Measurements from ENCODE around the gene KCNQ1. TPM values are rescaled to one million over a fixed set of nuclear protein-coding genes. Genes with fewer than 3 reads are reported as not detected.

Gene KCNQ1
- polyA plus RNA-seq, 5 donors = 6.2 to 11.5 (median 8.5) TPM

DNA sequence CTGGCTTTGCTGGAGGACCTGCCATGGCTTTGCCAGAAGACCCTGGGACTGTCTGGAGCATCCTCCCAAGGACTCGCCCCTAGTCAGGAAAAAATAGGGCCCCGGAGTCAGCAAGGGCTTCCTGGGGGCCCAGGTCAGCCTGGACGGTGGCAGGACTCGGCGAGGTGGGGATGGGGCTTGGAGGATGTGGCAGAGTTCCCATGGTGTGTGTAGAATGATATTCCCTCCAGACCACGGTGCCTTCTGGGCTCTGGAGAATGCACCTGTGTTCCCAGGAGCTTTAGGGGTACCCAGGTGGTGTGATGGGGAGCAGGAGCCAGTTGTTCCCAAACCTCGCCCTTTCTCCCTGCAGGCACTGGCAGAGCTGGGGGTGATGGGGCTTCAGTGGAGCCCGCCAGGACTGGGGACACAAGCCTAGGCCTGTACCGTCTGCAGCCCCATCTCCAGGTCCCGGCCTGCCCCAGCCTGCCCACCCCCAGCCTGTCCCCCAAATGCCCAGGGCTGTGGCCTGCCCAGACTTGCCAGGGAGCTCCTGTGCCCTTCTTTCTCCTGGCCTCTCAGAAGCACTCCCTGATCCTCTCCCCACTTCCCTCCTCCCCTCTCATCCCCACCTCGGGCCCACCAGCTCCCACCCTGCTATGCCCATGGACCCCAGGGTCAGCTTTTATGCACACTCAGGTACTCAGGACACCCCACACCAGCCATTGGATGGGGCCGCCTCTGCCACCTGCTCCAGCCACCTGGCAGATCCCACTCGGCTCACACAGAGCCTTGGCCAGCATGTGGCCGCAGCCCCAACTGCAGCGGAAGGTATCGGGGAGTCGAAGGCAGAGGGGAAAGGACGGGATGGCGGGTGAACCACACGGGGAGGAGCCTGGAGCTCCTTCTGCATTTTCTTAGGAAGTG lies 358.6 kb downstream of the KCNQ1 start:
- no peak for DNase-seq

DNA sequence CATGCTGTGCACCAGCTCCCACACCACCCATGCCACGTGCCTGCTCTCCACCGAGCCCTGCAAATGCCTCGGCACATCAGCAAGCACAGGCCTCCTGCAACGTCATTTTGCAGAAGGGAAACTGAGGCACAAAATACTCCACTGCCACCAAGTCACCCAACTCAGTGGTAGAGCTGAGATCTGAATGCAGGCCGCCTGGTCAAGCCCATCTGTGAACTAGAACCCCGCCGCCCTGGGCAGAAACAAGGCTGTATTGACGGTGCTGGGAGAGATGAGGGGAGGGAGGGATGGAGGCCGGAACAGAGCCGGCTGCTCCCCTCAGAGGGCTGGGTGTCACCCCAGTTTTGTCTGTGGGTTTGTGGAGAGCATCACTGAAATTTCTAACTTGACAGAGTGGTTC lies 359.4 kb downstream of the KCNQ1 start:
- DNase-seq = no peak

DNA sequence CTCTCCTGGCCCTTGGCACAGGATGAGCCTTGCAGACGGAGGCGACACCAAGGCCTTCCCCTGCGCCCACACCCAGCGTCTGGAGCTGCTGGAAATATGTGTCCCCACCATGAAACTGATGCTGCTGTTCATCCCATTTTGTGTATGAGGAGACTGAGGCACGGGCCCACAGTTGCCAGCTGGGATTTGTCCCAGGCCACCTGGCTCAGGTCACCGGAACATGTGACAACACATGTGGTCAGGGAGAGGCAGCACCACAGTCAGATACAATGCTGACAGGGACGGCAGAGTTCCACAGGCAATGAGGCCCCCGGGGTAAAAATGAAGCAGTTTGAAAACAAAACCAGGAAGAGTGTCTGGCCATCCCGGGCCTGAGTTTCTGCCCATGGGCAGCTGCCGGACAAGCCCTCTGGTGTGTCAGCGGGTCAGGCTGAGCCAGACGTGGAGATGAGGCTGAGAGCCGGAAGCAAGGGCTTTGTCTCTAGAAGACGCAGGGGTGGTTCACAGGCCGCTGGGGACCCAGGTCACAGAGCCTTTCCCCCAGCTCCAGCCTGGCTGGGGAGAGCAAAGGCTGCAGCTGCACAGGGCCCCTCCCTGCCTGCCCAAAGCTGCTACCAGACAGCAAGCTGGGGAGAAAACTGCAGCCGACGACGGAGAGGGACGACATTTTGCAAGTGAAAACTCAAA lies 360.0 kb downstream of the KCNQ1 start:
- DNase-seq = no peak

DNA sequence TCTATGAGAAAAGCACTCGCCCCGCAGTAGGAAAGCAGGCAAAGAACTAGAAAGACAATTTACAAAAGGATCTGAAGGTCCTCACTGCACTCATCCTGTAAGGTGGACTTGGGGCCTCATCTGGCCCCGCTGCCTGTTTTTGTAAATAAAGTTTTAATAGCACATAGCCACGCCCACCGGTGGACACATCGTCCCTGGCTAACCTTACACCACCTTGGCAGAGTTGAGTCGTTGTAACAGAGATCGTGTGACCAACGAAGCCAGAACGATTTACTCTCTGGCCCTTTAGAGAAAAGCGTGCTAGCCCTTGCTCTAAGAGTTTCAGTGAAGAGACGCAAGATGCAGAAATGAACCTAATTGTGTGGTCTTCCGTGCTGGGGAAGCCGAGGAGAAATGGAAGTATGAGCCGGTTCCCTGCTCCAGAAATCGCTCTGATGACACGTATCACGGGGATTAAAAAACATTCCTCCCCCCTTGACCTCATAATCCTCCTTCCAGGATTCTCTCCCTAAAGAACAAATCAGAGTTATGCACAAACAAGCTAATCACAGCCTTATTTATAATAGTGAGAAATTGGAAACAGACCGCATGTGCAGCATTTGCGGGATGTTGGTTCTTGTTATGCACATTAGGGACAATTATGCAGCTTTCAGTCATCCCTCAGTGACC lies 360.7 kb downstream of the KCNQ1 start:
- no peak for DNase-seq

DNA sequence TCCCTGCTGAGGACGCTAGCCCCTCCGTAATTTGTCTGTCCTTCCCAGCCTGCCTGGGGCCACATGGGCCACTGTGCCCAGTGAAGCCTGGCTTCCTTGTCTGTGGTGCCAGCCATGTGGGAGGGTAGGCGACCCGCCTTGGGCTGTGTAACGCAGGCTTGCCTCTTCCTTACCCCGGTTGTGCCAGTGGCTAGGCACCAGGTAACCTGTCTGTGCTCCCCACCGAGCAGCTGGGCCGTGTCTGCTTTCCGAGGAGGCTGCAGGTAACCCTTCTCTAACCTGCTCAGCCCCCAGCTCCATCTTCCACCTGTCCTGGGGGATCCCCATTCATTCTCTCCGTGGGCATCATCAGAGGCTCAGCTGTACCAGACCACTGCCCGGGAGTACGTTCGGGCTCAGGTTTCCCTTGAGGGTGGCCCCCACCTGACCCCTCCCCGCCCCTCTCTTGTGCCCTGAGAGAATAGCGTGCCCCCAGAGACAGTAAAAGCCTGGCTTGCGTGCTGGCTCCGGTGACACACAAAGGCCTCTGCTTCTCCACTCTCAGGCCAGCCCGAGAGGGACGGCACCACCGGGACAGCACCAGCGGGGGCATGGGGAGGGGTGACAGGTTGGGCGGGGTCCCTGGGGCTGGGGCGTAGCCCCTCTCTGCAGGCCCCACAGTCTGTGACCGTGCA lies 361.7 kb downstream of the KCNQ1 start:
- no peak for DNase-seq

DNA sequence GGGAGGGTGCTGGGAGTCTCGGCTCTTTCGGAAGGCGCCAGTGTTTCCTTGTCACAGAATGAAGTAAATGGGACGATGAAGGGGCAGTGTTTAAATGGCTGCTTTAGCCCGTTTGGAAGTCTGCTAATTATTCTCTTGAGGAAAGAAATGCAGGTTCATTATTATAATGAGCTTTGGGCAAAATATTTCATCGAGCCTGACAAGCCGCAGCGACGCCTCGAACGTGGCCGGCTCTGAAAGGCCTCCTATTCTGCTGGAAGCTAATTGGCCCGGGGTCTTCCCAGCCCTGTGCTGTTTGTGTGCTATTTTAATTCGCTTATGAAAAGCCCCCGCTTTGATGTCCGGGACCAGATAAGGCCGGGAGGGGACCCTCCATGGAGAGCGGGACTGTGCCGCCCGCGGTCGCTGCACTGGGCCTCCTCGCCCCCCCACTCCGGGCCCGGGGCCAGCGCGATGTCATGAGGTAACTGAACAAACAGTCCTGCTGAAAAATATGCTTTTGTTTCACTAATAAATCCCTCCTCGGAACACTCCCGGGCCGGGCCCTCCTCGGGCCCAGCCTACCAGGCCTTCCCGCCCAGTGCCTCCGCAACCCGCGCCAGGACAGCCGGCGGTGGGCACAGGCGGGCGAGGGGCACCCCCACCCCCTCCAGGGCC lies 362.3 kb downstream of the KCNQ1 start:
- DNase-seq = peak; percentile 79 to 81

DNA sequence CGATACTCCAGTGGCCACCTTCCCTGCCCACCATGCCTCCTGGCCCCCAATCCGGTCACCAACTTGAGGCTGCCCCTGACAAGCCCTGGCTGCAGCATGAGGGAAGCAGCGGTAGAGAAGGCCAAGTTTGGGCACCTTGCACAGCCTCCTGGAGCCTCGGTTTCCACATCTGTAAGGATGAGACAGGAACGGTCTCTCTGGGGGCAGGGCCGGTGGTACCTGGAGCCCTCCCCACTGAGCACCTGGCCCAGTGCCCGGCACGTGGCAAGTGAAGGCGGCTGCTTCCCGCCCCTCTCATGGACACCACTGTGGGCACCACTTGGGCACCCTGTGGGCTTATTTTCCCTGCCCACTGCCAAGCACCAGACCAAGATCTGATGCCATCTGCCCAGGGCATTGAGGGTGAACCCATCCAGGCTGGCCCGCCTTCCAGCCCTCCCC lies 363.0 kb downstream of the KCNQ1 start:
- no peak for DNase-seq

DNA sequence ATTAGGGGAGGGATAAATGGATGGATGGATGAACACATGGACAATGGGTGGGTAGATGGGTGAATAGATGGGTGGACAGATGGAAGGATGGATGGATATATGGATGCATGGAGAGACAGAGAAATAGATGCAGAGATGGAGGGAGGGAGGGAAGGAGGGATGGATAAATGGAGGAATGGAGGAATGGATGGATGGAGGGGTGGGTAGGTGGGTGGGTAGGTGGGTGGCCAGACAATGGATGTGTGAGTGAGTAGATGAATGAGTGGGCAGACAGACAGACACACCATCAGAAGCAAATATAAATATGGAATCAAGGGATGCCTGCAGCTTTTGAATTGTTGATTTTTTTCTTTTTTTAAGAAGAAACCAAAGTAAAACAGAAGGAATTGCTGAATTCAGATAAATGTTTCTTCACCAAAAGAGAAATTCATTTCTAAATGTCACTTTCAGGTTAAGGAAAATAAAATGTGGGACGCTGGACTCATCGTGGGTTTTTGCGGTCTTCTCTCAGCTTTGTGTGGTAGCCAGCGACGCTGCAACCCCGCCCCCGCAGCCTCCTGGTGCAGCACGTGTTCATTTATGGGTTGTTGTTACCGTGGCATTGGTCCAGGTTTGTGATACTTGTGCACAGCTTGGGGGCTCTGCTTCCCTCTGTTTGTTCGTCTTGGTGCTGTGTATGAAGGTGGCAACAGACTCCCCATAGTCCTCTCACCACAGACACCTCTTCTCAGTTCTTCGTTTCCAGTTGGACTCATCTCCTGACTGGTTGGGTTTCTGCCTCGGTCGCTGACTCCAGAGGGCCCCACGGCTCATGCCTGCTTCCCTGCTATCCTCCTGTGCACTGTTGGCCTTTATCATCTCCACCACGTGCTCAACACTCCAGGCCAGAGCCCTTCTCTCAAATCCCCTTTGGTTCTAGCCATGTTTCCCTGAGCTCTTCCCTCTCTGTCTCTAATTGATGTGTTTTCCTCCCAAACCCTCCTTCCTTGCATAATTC lies 364.3 kb downstream of the KCNQ1 start:
- no peak for DNase-seq

DNA sequence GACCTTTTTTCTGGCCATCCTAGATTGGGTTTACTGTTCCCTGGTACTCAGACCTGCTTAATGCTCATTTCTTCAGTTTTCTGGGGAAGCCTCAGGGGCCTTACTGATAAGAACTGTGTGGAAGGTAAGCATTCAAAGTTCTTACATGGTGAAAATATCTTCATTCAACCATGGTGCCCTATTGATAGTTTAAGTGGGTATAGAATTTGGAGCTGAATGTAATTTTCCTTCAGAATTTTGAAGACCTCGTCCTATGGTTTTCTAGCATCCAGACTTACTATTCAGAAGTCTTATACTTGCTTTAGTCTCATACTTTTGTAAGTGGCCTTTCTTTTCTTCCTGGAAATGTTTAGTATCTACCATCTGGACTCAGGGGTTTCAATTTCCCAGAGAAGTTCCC lies 365.0 kb downstream of the KCNQ1 start:
- DNase-seq = no peak

DNA sequence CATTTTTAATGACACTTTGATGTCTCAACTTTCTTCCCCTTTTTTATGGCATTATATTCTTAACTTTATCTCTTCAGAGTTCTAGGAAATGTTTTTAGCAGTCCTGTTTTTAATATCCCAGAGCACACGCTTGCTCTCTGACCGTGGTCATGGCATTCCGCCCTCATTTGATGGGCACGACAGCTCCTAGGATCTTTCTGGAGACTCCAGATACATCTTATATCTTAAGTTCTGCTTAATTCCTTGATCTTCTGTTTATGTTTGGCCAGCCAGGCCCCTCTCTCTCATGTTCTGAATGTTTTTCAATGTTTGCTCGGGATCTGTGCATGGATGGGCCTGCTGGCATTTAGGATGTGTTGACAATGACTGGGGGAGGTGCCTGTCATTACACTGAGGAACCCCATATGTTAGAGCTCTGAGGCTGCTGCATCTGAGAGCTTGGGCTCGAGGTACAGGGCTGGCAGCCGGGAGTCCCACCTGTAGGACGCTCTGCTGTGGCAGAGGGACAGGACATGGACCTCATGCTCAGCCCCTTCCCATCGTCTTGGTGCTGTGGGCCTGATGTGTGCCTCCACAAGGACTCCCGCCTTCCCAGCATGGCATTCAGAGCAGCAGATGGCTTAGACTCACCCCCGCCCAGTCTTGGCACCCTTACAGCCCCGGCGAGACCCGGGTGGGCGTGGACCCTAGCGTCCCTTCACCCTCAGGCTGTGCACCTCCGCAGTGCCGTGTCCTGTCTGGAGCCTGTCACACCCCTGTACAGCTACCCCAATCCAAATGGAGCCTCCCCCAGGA lies 365.8 kb downstream of the KCNQ1 start:
- DNase-seq = no peak

DNA sequence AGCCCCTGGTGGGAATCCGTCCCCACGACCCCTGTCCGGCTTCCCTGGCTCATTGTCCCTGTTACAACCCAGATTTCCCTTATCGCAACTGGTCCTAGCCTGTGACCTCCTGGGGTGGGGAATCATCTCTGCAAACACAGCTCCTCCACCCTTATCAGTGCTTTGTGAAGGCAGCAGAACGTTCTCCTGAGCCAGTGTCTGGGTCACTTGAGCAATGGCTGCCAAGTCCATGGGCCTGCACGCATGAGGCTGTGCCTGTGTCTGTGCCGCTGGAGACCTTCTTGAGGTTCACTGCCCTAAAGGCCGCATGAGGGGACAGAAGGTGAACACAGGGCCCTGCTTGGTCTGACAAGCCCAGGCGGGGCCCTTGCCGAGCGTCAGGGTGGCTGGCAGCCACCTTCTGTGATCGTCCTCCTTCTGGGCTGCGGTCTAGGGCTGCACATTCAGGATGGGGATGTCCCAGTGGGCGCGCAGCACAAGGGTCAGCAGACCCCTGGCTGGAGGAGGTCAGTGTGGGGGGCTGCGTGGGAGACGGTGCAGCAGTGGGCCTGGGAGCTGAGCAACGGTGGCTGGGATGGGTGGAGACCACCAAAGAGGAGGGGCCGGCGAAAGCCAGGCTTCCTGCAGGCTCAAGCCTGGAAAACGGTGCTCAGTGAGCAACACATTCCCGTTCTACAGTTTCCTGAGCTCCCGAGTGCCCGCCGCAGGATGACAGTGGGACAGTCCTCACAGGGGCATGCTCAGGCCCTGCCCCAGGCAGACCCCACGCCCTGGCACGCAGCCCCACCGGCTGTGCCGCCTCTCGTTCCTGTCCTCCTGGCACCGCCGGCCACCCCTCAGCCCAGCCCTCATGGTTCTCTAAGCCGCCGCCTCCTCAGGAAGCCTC lies 366.6 kb downstream of the KCNQ1 start:
- DNase-seq = no peak

DNA sequence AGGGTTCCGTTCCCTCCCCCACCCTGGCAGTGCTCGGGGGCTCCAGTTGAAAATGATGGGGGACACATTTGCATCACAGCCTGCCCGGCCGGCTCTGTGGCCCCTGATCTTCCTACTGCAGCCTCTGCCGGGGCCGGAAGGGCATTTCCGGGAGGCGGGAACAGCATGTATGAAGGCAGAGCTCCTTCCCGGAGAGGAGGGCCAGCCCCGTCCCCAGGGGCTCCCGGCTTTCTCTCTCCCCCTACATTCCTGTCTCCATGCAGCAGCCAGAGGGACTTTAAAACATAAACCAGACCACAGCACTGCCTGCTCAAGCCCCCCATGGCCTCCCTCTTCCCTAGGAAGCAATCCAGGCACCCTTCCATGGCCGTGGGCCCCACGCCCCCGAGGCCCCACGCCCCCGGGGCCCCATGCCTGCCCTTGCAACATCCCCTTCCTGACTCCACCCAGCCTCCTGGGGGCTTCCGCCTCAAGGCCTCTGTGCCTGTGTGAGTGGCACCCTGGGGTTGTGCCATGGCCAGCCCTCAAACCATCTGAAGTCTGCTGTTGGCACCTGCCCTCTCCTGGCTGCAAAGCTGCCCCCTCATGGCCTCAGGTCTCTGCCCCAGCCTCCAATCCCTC lies 367.7 kb downstream of the KCNQ1 start:
- no peak for DNase-seq

DNA sequence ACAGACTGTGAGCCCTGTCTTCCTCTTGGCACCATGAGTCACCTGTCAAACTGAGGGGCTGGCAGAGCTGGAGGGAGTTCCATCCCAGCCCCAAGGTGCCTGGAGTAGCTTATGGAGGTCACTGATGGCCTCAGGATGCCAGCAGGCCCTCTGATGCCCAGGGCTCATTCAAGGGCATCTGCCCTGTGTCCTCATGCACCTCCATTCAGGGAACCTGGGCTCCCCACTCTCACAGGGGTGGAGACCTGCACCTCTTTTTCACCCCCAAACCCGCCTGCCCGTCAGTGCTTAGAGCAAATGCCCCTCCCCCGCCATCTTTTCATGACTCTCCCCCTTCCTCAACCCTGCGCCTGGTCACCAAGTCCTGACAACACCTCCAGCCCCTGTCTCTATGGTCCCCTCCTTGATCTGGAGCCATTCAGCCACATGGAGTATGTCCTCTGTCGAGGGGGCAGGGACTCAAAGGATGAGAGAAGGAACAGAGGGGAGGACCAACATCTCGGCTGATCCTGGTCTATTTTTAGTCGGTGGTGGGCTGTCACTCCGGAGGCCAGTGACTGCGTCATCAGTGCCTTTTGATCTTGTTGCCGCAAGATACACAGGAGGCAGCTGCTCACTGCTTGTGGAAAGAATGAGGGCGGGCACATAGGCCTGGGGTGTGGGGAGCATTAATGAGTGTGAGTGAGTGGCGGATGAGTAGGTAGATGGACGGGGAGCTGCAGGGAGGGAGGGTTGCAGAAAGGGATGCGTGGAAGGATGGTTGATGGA lies 368.5 kb downstream of the KCNQ1 start:
- DNase-seq = peak in 1 of 2 donors; percentile 66

DNA sequence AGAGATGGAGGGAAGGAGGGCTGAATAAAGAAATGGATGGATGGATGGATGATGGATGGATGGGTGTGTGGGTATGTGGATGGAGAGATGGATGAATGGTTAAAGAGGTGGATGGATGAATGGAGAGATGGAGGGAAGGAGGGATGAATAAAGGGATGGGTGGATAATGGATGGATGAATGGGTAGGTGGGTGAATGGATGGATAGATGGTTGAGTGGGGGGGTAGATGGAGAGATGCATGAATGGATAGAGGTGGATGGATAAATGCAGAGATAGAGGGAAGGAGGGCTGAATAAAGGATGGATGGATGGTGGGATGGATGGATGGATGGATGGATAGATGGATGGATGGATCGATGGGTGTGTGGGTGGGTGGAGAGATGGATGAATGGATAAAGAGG lies 369.2 kb downstream of the KCNQ1 start:
- DNase-seq = no peak

DNA sequence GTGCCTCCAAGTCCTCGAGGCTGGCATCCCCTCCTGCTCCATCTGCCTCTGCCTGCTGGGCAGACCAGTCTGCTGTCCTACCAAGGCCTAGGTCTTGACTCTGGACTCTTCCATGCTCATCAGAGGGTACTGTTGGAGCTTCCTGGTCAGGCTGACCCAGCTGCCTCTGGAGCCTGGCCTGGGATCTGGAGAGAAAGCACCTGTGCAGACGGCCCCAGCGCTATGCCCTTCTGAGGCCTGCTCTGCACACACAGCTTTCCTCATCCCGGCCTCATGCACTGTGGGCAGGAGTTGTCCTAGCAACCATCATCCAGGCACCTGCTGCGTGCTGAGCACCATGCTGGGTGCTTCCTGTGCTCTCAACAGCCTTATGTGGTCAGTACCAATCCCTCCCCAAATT lies 369.9 kb downstream of the KCNQ1 start:
- DNase-seq = no peak

DNA sequence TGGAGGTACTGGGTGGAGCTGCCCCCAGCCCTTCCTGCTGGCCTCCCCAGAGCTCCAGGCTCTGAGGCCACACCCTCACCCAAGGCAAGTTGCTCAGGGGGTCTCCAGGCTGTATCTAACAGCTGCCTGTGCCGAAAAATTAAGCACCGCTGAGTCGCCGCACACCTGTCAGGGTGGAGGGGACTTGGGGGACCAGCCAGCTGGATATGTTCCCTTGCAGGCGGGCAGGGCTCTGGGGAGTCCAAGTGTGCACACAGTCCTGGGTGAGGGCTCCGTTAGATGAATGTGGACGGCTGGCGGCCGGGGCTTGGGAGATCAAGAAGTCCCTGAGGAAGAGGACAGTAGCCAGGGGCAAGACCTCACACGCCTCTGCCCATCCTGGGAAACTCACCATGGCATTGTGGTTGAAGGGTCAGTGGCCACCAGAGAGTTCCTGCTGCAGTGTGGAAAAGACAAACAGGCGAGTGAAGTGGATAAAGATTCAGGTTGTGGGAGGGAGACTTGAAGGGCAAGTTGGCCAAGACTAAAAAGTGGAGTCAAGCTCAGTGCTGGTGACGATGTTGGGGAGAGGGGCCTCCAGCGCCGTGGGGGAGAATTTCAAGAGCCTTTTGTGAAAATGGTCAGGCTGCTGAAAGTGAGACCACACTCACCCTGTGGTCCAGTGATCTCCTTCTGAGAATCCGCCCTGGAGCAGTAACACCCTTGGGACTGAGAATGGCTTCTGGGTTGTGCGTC lies 371.1 kb downstream of the KCNQ1 start:
- DNase-seq = no peak

Data from right lung (tissue), 5 donors.